Mononuclear cell (primary cell): Measurements from ENCODE around the gene TSTD1. TPM values are rescaled to one million over a fixed set of nuclear protein-coding genes. Genes with fewer than 3 reads are reported as not detected.
A peak's percentile ranks its signal among the peaks of the same experiment; 100 is the strongest.
"Not testable (repeated sequence)": the region's sequence is repeated elsewhere in the genome, so short reads cannot be mapped to it uniquely, and the experiment has no call there.

Experiments
- H3K27me3 ChIP-seq: 2 replicates; pipeline ENCODE4 v1.6.0; 2011; ENCODE audit warnings: low read length, control low read depth; ENCODE audit not compliant: insufficient read depth
- H3K4me1 ChIP-seq: 2 replicates; pipeline ENCODE4 v1.5.1; 2011; ENCODE audit warnings: mild to moderate bottlenecking, low read length, control low read depth; ENCODE audit not compliant: insufficient read depth
- H3K4me3 ChIP-seq: 2 replicates; pipeline ENCODE4 v1.5.1; 2011; ENCODE audit warnings: mild to moderate bottlenecking, low read length, moderate library complexity
- H3K9me3 ChIP-seq: 2 replicates; pipeline ENCODE4 v1.5.1; 2011; ENCODE audit warnings: low read depth, mild to moderate bottlenecking, control low read depth, low read length
- total RNA-seq: library from RNA; depleted of rRNA; stranded (reverse); fragments of >200 nt; gene quantifications from one replicate; pipeline ENCODE4 v1.2.3, GENCODE V29; 2012

TSTD1 gene
- total RNA-seq, 1 donor, result 37.0 TPM

- H3K27me3 ChIP-seq, result no peaks in the 10 kb centered on the region
- no peak overlapping the region for H3K4me3 ChIP-seq
- H3K4me1 ChIP-seq, result peaks cover 24% of the 10 kb centered on the region
- H3K9me3 ChIP-seq, result no peaks in the 10 kb centered on the region
Observed at GRCh38 chr1:161073474-161074121, 34.8 kb upstream of the TSTD1 start.

- Histone ChIP-seq H3K9me3 (no peaks in the 10 kb centered on the region), H3K4me1 (peaks cover 27% of the 10 kb centered on the region), H3K4me3 (no peak overlapping the region), H3K27me3 (no peaks in the 10 kb centered on the region)
Observed at GRCh38 chr1:161072751-161073449, 34.1 kb upstream of the TSTD1 start.

- H3K4me3 ChIP-seq, result no peak overlapping the region
- H3K9me3 ChIP-seq, result no peaks in the 10 kb centered on the region
- H3K4me1 ChIP-seq, result peaks cover 36% of the 10 kb centered on the region
- H3K27me3 ChIP-seq, result no peaks in the 10 kb centered on the region
Observed at GRCh38 chr1:161071886-161072371, 33.2 kb upstream of the TSTD1 start.

DNA sequence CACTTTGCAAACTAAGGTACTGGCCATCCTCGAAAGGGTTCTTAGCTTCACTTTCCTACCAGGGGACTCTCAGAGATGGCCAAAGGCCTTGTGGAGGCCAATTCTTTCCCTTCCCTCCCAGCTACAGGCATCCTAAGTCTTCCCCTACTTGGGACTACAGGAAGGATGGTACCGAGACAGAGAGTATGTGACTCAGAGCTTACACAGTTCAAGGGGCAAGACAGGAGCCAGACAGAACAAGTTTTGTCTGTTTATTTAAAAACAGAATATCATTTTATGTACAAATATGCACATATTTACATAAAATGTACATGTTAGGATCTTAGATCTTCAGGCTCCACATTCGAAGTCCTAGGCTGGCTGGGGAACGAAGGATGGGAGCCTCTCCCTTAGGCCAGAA, 32.0 kb upstream of the TSTD1 start:
- no peak overlapping the region for H3K4me3 ChIP-seq
- peaks cover 48% of the 10 kb centered on the region for H3K4me1 ChIP-seq
- no peaks in the 10 kb centered on the region for H3K9me3 ChIP-seq
- H3K27me3 ChIP-seq, result no peaks in the 10 kb centered on the region

DNA sequence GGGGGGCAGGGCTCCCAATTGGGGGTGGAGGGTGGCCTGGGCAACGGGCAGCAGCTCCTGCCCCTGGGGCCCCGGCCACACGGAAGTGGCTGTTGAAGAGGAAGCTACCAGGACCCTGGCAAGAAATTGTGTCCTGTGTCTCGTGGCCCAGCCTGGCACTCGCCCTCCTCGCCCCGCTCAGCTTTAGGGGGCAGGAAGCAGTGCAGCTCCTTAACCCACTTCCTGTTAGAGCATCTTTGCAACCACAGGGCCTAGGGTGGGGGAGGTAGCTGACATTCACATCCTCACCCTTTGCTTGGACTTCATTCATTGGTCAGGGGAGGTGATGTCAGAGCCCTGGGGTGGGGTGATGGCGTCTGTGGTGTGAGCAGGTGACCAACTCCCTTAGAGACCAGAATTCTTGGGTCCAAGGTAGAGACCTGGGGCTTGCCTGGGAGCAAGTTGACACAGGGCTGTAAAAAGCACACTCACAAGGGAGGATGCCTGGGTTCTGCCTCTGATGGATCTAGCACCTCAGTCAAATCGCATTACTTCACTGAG, 31.0 kb upstream of the TSTD1 start, which contains the start of gene ARHGAP30:
TSS of gene ARHGAP30 (minus strand) at position 161 of the 540 bp plus-strand sequence. CDS start 267 bp downstream, outside the sequence.
- Histone ChIP-seq H3K9me3 (no peaks in the 10 kb centered on the region), H3K27me3 (no peaks in the 10 kb centered on the region), H3K4me3 (peak within 1 kb of the TSS; percentile 94), H3K4me1 (peaks cover 57% of the 10 kb centered on the region)

GRCh38 chr1:161069241-161069640, 30.5 kb upstream of the TSTD1 start:
- peak overlapping the region; percentile 94 for H3K4me3 ChIP-seq
- H3K9me3 ChIP-seq, result no peaks in the 10 kb centered on the region
- peaks cover 62% of the 10 kb centered on the region for H3K4me1 ChIP-seq
- no peaks in the 10 kb centered on the region for H3K27me3 ChIP-seq

DNA sequence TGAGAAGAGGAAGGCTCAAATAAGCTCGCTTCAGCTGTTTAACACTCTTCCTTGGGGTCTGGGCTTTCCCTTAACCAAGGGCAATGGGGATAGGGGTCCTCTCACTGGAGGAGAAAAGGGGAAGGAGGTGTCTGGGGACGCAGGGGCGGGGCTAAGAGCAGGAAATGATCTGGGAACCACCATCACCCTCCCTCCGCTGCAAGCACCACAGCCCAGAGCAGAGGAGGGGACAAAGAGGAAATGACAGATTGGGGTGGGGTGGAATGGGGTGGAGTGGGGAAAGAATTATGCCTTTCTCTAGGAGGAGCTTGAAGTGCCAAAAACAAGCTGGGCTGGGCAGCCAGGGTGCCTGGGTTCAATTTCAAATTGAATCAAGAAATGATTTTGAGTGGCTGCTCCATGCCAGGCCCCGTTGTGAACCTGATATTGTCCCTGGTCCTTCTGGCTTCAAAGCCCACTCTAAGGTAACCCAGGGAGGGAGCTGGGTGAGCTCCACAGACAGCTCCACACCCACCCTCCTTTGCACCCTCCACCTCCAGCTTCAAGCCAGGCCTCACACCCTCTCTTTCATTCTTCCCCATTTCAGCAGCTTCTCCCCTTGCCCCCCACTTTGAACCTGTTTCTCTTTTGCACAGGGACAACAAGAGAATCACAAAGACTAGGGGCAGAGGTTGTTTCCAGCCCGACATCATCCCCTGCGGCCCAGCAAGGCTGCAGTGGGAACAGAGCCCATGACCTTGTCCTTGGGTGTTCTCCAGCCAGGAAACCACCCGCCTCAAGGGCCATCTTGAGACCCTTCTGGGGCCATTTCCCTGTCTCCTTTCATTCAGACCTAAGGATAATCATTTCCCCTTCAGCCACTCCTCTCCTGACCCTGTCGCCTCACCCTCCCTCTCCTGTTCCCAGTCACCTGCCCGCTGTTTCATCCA, 29.8 kb upstream of the TSTD1 start:
- H3K4me3 ChIP-seq, result peak overlapping the region; percentile 94
- no peaks in the 10 kb centered on the region for H3K27me3 ChIP-seq
- H3K4me1 ChIP-seq, result peaks cover 69% of the 10 kb centered on the region
- H3K9me3 ChIP-seq, result no peaks in the 10 kb centered on the region

GRCh38 chr1:161066694-161067093, 27.9 kb upstream of the TSTD1 start:
- peaks cover 82% of the 10 kb centered on the region for H3K4me1 ChIP-seq
- H3K4me3 ChIP-seq, result no peak overlapping the region
- no peaks in the 10 kb centered on the region for H3K27me3 ChIP-seq
- no peaks in the 10 kb centered on the region for H3K9me3 ChIP-seq

GRCh38 chr1:161065681-161066080, 26.9 kb upstream of the TSTD1 start:
- not testable (repeated sequence) for H3K4me3 ChIP-seq, H3K27me3 ChIP-seq, H3K9me3 ChIP-seq
- peaks cover 78% of the 10 kb centered on the region for H3K4me1 ChIP-seq

DNA sequence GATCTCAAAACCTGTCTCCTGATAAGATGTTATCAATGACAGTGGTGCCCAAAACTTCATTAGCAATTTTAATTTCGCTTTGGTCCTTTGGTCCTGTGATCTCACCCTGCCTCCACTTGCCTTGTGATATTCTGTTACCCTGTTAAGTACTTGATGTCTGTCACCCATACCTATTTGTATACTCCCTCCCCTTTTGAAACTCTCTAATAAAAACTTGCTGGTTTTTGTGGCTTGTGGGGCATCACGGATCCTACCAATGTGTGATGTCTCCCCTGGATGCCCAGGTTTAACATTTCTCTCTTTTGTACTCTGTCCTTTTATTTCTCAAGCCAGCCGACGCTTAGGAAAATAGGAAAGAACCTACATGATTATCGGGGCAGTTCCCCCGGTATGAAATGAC, 25.2 kb upstream of the TSTD1 start:
- not testable (repeated sequence) for H3K9me3 ChIP-seq, H3K4me3 ChIP-seq
- peaks cover 86% of the 10 kb centered on the region for H3K4me1 ChIP-seq

DNA sequence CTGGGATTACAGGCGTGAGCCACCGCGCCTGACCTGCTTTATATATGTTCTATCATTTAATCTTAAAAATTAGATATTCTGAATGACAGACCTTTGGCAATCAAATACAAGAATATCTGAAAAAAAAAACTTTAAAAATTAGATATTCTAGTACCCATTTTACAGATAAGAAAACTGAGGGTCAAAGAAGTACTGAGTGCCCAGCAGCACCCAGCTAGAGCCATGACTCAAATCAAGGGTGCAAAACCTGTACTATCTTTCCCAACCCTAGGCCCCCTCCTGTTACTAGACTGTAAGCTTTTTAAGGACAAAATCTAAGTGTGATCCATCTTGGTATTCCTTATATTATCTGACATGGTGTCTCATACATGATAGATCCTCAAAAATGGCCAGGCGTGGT, 22.7 kb upstream of the TSTD1 start:
- Histone ChIP-seq H3K4me1 (peaks cover 68% of the 10 kb centered on the region), H3K27me3 (no peaks in the 10 kb centered on the region), H3K9me3 (no peaks in the 10 kb centered on the region), H3K4me3 (no peak overlapping the region)

More for the DNA sequence above, 25.2 kb upstream of the TSTD1 start:
- not testable (repeated sequence) for H3K27me3 ChIP-seq

GRCh38 chr1:161059293-161059692, 20.5 kb upstream of the TSTD1 start:
- Histone ChIP-seq H3K9me3 (no peaks in the 10 kb centered on the region), H3K4me1 (peaks cover 48% of the 10 kb centered on the region), H3K4me3 (no peak overlapping the region), H3K27me3 (no peaks in the 10 kb centered on the region)

DNA sequence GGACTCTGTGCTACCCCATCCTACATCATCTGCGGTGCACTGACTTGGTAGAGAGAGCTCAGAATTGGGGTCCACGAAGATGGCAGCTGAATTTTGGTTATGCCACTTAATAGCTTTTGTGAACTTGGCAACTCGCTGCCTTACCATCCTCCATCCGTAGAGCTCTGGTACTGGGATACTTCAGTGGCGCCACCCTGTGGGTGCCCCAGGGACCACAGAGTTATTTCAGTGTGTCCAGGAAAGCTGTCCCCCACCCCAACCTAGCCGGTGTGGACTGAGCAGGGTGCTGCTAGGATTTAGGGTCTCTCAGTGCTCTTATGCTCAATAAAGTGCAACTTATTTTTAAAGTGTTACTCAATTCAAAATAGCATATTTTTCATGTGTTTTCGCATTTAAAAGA, 16.0 kb upstream of the TSTD1 start:
- no peaks in the 10 kb centered on the region for H3K9me3 ChIP-seq
- no peaks in the 10 kb centered on the region for H3K27me3 ChIP-seq
- H3K4me1 ChIP-seq, result peaks cover 16% of the 10 kb centered on the region
- no peak overlapping the region for H3K4me3 ChIP-seq

DNA sequence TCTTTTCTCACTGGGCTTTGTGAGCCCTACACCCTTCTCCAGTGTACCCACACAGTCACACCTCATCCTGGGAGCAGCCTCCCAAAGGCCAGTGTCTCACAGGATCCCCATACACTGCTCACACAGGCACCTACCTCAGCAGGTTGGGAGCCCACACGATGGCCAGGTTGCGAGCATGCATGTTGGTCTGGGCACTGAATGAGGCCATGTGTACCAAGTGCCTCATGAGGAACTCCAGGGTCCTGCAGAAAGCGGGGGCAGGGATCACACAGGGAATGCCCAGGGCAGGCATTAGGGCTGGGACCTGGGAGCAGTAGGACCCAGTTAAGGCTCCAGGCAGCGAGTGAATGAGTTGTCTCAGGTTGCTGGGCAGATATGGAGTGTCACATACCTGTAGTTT, 15.5 kb upstream of the TSTD1 start:
- no peaks in the 10 kb centered on the region for H3K27me3 ChIP-seq
- H3K4me3 ChIP-seq, result no peak overlapping the region
- H3K9me3 ChIP-seq, result no peaks in the 10 kb centered on the region
- H3K4me1 ChIP-seq, result peaks cover 15% of the 10 kb centered on the region

GRCh38 chr1:161052899-161053298, 14.1 kb upstream of the TSTD1 start:
- Histone ChIP-seq H3K4me3 (no peak overlapping the region), H3K4me1 (peaks cover 27% of the 10 kb centered on the region), H3K27me3 (no peaks in the 10 kb centered on the region), H3K9me3 (no peaks in the 10 kb centered on the region)
